ENCODE data around the gene SLC46A2. TPM values are rescaled to one million over a fixed set of nuclear protein-coding genes. Genes with fewer than 3 reads are reported as not detected.

SLC46A2 gene
- total and polyA plus RNA-seq, 2 of the 13 experiments (the other 11 are each of a cell fraction or from before 2014, with no cell fraction given): not detected

GRCh38 chr9:112925058-112925641 is 34.5 kb upstream of the SLC46A2 start (continued):
- peak; percentile 66; the same call in 1 of the 2 replicates for TF ChIP-seq ARID3A (IDR thresholded peaks at IDR 0.05; ENCODE audit: low read depth, low read length)
- no peak for TF ChIP-seq ZNF674 (CRISPR knock-in tag; IDR thresholded peaks at IDR 0.05; ENCODE audit: low read depth)
- TF ChIP-seq U2AF2 (IDR thresholded peaks at IDR 0.05; ENCODE audit: low read depth, low read length): no peak
- TF ChIP-seq ZMAT3 (CRISPR knock-in tag; conservative IDR thresholded peaks at IDR 0.05): no peak
- TF ChIP-seq, protein P1, sequence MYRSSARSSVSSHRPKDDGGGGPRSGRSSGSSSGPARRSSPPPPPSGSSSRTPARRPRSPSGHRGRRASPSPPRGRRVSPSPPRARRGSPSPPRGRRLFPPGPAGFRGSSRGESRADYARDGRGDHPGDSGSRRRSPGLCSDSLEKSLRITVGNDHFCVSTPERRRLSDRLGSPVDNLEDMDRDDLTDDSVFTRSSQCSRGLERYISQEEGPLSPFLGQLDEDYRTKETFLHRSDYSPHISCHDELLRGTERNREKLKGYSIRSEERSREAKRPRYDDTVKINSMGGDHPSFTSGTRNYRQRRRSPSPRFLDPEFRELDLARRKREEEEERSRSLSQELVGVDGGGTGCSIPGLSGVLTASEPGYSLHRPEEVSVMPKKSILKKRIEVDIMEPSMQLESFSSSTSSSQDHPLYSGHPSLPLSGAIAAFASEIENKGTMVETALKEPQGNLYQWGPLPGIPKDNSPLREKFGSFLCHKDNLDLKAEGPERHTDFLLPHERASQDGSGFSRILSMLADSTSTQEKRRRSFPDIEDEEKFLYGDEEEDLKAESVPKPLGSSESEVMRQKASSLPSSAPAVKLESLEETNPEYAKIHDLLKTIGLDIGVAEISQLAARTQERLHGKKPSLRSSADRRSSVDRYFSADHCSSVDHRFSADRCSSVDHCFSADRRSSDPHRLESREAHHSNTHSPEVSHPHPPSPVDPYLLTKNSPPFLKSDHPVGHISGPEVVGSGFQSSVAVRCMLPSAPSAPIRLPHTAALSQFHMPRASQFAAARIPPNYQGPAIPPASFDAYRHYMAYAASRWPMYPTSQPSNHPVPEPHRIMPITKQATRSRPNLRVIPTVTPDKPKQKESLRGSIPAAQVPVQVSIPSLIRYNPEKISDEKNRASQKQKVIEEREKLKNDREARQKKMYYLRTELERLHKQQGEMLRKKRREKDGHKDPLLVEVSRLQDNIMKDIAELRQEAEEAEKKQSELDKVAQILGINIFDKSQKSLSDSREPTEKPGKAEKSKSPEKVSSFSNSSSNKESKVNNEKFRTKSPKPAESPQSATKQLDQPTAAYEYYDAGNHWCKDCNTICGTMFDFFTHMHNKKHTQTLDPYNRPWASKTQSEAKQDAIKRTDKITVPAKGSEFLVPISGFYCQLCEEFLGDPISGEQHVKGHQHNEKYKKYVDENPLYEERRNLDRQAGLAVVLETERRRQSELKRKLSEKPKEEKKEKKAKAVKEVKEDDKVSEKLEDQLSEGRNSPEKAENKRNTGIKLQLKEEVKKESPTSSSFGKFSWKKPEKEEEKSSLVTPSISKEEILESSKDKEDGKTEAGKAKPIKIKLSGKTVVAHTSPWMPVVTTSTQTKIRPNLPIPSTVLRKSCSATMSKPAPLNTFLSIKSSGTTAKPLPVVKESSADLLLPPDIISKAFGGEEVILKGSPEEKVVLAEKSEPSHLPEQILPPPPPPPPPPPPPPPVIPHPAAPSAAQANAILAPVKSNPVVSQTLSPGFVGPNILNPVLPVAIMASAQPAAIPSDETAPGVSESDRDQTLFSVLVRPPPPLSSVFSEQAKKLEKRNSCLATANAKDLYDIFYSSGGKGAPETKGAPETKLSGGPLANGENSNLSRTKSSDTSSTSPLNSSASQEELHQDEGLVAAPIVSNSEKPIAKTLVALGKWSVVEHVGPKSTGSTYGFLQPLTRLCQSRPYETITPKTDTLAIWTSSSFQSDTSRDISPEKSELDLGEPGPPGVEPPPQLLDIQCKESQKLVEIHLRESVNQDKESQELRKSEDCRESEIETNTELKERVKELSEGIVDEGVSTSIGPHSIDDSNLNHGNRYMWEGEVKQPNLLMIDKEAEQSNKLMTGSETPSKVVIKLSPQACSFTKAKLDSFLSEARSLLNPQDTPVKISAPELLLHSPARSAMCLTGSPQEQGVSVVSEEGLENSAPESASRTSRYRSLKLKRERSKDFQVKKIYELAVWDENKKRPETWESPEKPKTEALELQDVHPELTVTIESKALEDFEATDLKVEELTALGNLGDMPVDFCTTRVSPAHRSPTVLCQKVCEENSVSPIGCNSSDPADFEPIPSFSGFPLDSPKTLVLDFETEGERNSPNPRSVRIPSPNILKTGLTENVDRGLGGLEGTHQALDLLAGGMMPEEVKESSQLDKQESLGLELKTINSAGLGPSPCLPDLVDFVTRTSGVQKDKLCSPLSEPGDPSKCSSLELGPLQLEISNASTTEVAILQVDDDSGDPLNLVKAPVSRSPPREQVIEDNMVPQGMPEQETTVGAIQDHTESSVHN (CRISPR knock-in tag; IDR thresholded peaks at IDR 0.05): no peak
- TF ChIP-seq ZNF878 (CRISPR knock-in tag; IDR thresholded peaks at IDR 0.05): no peak
- TF ChIP-seq, protein P2, sequence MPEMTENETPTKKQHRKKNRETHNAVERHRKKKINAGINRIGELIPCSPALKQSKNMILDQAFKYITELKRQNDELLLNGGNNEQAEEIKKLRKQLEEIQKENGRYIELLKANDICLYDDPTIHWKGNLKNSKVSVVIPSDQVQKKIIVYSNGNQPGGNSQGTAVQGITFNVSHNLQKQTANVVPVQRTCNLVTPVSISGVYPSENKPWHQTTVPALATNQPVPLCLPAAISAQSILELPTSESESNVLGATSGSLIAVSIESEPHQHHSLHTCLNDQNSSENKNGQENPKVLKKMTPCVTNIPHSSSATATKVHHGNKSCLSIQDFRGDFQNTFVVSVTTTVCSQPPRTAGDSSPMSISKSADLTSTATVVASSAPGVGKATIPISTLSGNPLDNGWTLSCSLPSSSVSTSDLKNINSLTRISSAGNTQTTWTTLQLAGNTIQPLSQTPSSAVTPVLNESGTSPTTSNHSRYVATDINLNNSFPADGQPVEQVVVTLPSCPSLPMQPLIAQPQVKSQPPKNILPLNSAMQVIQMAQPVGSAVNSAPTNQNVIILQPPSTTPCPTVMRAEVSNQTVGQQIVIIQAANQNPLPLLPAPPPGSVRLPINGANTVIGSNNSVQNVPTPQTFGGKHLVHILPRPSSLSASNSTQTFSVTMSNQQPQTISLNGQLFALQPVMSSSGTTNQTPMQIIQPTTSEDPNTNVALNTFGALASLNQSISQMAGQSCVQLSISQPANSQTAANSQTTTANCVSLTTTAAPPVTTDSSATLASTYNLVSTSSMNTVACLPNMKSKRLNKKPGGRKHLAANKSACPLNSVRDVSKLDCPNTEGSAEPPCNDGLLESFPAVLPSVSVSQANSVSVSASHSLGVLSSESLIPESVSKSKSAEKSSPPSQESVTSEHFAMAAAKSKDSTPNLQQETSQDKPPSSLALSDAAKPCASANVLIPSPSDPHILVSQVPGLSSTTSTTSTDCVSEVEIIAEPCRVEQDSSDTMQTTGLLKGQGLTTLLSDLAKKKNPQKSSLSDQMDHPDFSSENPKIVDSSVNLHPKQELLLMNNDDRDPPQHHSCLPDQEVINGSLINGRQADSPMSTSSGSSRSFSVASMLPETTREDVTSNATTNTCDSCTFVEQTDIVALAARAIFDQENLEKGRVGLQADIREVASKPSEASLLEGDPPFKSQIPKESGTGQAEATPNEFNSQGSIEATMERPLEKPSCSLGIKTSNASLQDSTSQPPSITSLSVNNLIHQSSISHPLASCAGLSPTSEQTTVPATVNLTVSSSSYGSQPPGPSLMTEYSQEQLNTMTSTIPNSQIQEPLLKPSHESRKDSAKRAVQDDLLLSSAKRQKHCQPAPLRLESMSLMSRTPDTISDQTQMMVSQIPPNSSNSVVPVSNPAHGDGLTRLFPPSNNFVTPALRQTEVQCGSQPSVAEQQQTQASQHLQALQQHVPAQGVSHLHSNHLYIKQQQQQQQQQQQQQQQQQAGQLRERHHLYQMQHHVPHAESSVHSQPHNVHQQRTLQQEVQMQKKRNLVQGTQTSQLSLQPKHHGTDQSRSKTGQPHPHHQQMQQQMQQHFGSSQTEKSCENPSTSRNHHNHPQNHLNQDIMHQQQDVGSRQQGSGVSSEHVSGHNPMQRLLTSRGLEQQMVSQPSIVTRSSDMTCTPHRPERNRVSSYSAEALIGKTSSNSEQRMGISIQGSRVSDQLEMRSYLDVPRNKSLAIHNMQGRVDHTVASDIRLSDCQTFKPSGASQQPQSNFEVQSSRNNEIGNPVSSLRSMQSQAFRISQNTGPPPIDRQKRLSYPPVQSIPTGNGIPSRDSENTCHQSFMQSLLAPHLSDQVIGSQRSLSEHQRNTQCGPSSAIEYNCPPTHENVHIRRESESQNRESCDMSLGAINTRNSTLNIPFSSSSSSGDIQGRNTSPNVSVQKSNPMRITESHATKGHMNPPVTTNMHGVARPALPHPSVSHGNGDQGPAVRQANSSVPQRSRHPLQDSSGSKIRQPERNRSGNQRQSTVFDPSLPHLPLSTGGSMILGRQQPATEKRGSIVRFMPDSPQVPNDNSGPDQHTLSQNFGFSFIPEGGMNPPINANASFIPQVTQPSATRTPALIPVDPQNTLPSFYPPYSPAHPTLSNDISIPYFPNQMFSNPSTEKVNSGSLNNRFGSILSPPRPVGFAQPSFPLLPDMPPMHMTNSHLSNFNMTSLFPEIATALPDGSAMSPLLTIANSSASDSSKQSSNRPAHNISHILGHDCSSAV (CRISPR knock-in tag; IDR thresholded peaks at IDR 0.05; ENCODE audit: borderline replicate concordance): no peak
- TF ChIP-seq, protein P3, sequence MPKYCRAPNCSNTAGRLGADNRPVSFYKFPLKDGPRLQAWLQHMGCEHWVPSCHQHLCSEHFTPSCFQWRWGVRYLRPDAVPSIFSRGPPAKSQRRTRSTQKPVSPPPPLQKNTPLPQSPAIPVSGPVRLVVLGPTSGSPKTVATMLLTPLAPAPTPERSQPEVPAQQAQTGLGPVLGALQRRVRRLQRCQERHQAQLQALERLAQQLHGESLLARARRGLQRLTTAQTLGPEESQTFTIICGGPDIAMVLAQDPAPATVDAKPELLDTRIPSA (CRISPR knock-in tag; IDR thresholded peaks at IDR 0.05; ENCODE audit: borderline replicate concordance): no peak
- TF ChIP-seq NR3C1 (CRISPR knock-in tag; IDR thresholded peaks at IDR 0.05): no peak
- no peak for TF ChIP-seq CBX5 (CRISPR knock-in tag; IDR thresholded peaks at IDR 0.05; ENCODE audit: borderline replicate concordance)
